A549 treated with CORT108297 at 1 μM for 4 hours (cell line): ENCODE measurements around the gene FTMT. TPM values are rescaled to one million over a fixed set of nuclear protein-coding genes. Genes with fewer than 3 reads are reported as not detected.

Experiments
- total RNA-seq: library from RNA; stranded (reverse); fragments of 200-300 nt; extraction: Qiagen RNA extraction; gene quantifications from 5 replicates; pipeline ENCODE4 v1.2.3, GENCODE V29; 2022

The FTMT gene
- not detected in 5 replicates for total RNA-seq

DNA sequence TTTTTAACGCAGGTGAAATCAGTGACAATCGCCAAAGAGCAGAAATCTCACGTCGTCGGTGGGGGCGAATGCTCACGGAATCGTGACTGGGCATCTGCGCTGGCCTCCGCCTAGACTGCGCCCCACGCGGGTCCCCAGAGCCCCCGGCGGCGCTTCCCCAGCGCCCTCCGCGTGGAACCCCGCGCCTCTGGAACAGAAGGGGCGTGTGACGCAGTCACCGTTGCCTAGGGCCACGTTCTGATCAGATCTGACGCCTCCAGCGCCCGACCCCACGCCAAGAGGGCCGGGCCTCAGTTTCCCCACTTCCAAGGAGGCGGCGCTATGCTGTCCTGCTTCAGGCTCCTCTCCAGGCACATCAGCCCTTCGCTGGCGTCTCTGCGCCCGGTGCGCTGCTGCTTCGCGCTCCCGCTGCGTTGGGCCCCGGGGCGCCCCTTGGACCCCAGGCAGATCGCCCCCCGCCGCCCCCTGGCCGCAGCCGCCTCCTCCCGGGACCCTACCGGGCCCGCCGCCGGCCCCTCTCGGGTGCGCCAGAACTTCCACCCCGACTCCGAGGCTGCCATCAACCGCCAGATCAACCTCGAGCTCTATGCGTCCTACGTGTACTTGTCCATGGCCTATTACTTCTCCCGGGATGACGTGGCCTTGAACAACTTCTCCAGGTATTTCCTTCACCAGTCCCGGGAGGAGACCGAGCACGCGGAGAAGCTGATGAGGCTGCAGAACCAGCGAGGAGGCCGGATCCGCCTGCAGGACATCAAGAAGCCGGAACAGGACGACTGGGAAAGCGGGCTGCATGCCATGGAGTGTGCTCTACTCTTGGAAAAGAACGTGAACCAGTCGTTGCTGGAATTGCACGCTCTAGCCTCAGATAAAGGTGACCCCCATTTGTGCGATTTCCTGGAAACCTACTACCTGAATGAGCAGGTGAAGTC lies at the start of gene FTMT:
Gene FTMT, plus strand, starts transcription at position 240 of the 932 bp plus-strand sequence. Its CDS starts 82 bp downstream, at position 322.

Other genes starting within 250 kb of the FTMT start
- gene SRFBP1, start 110.1 kb downstream of the FTMT start, total RNA-seq, result 8.9 to 15.0 TPM (median 11.2 TPM) in 5 replicates
- 0.89 to 1.3 TPM (median 1.0 TPM) in 5 replicates for gene LOX, start 226.4 kb downstream of the FTMT start, total RNA-seq